Measurements from ENCODE around the gene TP53TG5.
A peak's percentile ranks its signal among the peaks of the same experiment; 100 is the strongest.

The TP53TG5 gene

DNA sequence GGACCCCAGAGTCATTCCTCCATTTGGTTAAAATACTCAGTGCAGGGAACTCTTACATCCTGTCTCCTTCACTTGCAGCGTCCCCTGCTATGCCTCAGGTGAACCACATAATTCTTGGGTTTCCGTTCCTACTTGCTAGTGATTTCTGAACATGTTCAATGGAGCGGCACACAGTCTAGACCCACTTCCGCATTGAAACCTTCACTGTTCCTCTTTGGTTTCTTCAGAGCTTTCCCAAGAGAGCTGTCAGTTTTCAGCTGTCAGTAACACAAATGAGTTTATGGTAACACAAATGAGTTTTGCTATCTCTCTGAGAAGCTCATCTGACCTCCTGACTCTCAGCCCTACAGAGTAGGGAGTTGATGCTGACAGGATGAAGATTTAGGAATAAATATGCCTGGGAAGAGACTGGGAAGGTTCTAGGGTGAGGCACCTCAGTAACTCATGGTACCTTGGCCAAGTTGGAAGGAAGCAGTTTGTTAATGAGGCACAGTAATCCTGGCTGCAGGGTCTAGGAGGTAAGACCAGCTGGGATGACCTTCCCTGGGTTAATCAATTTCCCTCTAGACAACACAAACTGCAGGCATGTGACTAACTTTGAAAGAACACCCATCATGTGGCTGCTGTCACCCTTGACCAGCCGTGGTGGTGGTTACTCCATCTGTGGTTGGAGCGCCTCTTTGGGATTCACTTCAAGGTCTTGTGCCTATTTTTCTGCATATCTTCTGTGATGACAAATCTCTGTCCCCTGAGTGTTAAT is 9.7 kb downstream of the TP53TG5 start:
- DNase-seq (ENCODE audit: extremely low read depth, low read depth): no peak
- H3K4me3 ChIP-seq (replicated peaks; ENCODE audit: low read depth, low read length): no peak overlapping the region
- TF ChIP-seq, protein P1, sequence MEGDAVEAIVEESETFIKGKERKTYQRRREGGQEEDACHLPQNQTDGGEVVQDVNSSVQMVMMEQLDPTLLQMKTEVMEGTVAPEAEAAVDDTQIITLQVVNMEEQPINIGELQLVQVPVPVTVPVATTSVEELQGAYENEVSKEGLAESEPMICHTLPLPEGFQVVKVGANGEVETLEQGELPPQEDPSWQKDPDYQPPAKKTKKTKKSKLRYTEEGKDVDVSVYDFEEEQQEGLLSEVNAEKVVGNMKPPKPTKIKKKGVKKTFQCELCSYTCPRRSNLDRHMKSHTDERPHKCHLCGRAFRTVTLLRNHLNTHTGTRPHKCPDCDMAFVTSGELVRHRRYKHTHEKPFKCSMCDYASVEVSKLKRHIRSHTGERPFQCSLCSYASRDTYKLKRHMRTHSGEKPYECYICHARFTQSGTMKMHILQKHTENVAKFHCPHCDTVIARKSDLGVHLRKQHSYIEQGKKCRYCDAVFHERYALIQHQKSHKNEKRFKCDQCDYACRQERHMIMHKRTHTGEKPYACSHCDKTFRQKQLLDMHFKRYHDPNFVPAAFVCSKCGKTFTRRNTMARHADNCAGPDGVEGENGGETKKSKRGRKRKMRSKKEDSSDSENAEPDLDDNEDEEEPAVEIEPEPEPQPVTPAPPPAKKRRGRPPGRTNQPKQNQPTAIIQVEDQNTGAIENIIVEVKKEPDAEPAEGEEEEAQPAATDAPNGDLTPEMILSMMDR (IDR thresholded peaks at IDR 0.05; ENCODE audit: low read depth, low read length, missing control alignments): no peak

DNA sequence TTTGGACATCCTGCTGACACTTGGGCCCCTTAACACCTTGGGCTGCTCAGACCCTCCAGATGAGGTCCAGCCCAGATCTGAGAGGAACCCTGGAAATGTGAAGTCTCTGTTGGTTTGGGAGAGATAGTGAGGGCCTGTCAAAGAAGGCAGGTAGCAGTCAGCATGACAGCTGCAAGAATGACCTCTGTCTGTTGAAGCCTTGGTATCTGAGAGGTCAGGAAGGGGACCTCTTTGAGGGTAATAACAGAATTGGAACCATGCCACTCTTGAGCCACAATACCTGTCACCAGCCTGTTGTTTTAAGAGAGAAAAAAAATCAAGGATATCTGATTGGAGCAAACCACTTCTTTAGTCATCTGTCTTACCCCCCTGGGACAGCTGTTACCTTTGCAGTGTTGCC is 11.0 kb downstream of the TP53TG5 start:
- no peak overlapping the region for H3K4me3 ChIP-seq (replicated peaks; ENCODE audit: low read depth, low read length)
- TF ChIP-seq, protein P1 (IDR thresholded peaks at IDR 0.05; ENCODE audit: low read depth, low read length, missing control alignments): no peak
- DNase-seq (ENCODE audit: extremely low read depth, low read depth): no peak

DNA sequence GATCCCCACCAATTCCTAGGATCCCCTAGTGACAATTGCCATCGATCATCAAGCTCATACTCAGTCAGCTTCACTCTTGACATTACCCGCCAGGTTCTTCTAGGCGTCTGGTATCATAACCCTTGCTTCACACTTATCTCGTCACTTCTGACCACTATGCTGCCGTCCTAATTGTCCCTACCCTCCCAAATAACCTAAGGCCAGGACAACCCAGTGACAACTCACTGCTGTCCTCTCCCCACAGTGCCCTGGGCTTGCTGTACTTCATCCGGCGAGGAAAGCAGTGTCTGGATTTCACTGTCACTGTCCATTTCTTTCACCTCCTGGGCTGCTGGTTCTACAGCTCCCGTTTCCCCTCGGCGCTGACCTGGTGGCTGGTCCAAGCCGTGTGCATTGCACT is 11.5 kb downstream of the TP53TG5 start:
- DNase-seq (ENCODE audit: extremely low read depth, low read depth): no peak
- no peak overlapping the region for H3K4me3 ChIP-seq (replicated peaks; ENCODE audit: low read depth, low read length)
- TF ChIP-seq, protein P1 (IDR thresholded peaks at IDR 0.05; ENCODE audit: low read depth, low read length, missing control alignments): no peak

DNA sequence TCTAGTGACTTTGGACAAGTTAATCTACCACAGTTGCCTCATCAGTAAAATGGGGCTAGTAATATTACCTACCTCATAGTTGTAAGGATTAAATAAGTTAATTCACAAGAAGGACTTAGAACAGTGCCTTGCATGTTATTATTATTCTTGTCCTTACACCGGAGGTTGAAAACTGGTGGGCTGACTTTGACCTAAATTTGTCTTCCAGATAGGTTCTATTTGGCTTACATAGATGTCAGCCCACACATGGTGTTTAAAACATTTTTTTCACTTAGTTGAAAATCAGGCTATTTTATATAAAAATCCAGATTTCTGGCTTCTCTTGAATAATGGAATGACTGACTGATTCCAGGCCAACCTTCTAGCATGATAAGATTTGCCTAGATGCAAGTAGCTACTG is 11.9 kb downstream of the TP53TG5 start:
- DNase-seq (ENCODE audit: extremely low read depth, low read depth): no peak
- no peak overlapping the region for H3K4me3 ChIP-seq (replicated peaks; ENCODE audit: low read depth, low read length)
- TF ChIP-seq, protein P1 (IDR thresholded peaks at IDR 0.05; ENCODE audit: low read depth, low read length, missing control alignments): no peak

DNA sequence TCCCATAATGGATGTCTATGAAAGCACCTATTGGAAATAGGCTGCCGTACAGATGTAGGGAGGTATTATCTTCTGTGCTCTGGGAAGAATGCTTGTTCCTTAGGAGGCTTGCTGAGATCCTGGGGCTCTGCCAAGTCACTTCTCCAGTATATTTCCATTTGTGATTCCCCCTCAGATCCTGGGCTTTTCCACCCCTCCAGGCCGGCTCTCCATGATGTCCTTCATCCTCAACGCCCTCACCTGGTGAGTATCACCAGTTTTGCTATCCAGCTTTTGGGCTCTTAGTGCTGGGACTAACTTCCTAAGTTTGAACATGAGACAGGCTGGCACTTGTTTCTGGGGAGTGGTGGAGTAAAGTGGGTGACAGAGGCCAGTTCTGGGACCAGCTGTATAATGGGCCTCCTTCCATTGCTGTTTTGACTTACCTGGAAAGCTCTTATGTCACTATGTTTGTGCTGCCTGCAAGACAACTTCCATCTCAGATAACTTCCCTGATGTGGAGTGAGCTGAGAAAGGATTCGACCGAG is 12.6 kb downstream of the TP53TG5 start:
- no peak overlapping the region for H3K4me3 ChIP-seq (replicated peaks; ENCODE audit: low read depth, low read length)
- TF ChIP-seq, protein P1 (IDR thresholded peaks at IDR 0.05; ENCODE audit: low read depth, low read length, missing control alignments): no peak
- DNase-seq (ENCODE audit: extremely low read depth, low read depth): no peak

DNA sequence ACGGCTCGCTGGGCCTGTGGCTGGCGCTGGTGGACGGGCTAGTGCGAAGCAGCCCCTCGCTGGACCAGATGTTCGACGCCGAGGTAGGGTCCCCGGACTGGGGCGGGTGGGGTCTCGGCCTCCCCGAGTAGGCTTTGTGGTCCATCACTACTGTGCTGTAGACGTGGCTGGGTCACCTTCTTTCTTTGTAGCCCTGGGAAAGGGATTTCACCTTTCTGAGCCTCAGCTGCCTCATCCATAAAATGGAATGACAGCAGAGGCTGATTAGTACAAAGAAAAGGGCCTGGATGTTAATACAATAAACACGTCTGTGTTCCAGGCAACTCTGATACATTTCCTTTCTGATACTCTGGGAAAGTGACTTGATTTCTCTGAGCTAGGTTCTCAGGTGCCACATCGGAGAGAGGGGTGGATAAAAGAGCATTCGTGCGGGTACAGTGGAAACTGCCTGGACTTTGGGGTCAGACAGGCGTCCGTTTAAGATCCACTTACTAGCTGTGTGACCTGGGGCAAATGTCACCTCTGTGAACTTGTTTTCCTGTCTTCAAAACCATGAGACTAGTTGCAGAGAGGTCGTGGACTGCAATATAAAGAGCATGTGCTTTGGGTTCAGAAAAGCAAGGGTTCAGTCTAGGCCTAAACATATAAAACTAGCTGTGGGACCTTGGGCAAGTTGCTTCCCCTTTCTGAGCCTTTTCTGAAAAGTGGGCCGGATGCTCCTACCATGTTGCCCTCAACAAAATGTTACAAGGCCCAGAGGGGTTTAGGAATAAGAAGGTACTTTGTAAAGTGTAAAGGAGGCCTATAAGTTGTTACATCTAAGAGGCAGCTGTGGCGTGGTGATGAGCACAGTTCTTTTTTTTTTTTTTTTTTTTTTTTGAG is 14.3 kb downstream of the TP53TG5 start:
- TF ChIP-seq, protein P1 (IDR thresholded peaks at IDR 0.05; ENCODE audit: low read depth, low read length, missing control alignments): no peak
- peak overlapping the region; percentile 83 for H3K4me3 ChIP-seq (replicated peaks; ENCODE audit: low read depth, low read length)
- no peak for DNase-seq (ENCODE audit: extremely low read depth, low read depth)
